SK-N-MC (cell line): ENCODE measurements around the gene ADGRB2.

Experiments used
- EZH2 ChIP-seq: fragments of 200-600 bp; sonication (generic); IDR thresholded peaks from one replicate; pipeline ENCODE4 v1.6.1; 2017; ENCODE audit warnings: antibody characterized with exemption
- FOXP2 ChIP-seq: optimal IDR thresholded peaks from 2 replicates; pipeline ENCODE3; 2011; ENCODE audit warnings: mild to moderate bottlenecking, moderate library complexity; ENCODE audit not compliant: insufficient read depth; ENCODE audit errors: extremely low read length, control extremely low read depth
- POLR2AphosphoS5 ChIP-seq: IDR thresholded peaks from 2 replicates; pipeline ENCODE4 v1.6.1; 2012; ENCODE audit warnings: mild to moderate bottlenecking, low read depth, low read length, borderline replicate concordance

GRCh38 chr1:31683997-31684396 lies 80.1 kb downstream of the ADGRB2 start:
- TF ChIP-seq POLR2AphosphoS5 (no peak), EZH2 (no peak), FOXP2 (no peak)
